Ovary (tissue), 3 donors: ENCODE measurements around the gene FAM151B.

Experiments used
- POLR2A ChIP-seq: fragments of 450-650 bp; IDR thresholded peaks from one replicate; pipeline ENCODE4 v1.6.1; 2017; ENCODE audit warnings: antibody characterized with exemption, mild to moderate bottlenecking, moderate library complexity
- TF ChIP-seq, protein P1 (sequence below), 3 donors: fragments of 450-650 bp in 2 of 3; fragments of 200-600 bp in 1 of 3; IDR thresholded peaks; one replicate each; pipeline versions ENCODE4 v1.5.1 to v1.8.0; 2016 to 2022; ENCODE audit warnings: antibody characterized with exemption in 3 of 3, mild to moderate bottlenecking in 1 of 3
- donor health status: DM: no; HTN: no; CAD: no.

DNA sequence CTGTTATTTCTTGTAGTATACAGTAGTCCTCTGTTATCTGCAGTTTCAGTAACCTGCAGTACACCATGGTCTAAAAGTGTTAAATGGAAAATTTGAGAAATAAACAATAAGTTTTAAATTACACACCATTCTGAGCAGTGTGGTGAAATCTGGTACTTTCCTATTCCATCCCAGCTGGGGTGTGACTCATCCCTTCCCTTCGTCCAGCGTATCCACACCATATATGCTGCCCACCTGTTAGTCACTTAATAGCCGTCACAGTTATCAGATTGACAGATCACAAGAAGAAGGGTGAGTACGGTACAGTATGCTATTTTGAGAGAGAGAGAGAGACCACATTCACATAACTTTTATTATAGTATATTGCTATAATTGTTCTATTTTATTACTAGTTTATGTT lies 28.9 kb downstream of the FAM151B start:
- TF ChIP-seq, protein P1, sequence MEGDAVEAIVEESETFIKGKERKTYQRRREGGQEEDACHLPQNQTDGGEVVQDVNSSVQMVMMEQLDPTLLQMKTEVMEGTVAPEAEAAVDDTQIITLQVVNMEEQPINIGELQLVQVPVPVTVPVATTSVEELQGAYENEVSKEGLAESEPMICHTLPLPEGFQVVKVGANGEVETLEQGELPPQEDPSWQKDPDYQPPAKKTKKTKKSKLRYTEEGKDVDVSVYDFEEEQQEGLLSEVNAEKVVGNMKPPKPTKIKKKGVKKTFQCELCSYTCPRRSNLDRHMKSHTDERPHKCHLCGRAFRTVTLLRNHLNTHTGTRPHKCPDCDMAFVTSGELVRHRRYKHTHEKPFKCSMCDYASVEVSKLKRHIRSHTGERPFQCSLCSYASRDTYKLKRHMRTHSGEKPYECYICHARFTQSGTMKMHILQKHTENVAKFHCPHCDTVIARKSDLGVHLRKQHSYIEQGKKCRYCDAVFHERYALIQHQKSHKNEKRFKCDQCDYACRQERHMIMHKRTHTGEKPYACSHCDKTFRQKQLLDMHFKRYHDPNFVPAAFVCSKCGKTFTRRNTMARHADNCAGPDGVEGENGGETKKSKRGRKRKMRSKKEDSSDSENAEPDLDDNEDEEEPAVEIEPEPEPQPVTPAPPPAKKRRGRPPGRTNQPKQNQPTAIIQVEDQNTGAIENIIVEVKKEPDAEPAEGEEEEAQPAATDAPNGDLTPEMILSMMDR (IDR thresholded peaks at IDR 0.05) = no peak
- TF ChIP-seq POLR2A = no peak
